B cell (primary cell): ENCODE results near the gene TMEM185B. TPM values are rescaled to one million over a fixed set of nuclear protein-coding genes. Genes with fewer than 3 reads are reported as not detected.
A peak's percentile ranks its signal among the peaks of the same experiment; 100 is the strongest.

Experiments
- ATAC-seq: fragments of 200-7000 bp; cut with Tn5 transposase; one replicate; pipeline ENCODE4 v1.10.0; 2021; ENCODE audit warnings: low read depth, mild to moderate bottlenecking, moderate number of reproducible peaks, moderate library complexity
- CTCF ChIA-PET: fragments of 350-600 bp; sonication (Branson Sonifier 250); formaldehyde crosslinking; loops from one replicate; lab custom pipeline; 2021; ENCODE audit warnings: antibody characterized with exemption, inconsistent platforms; lab: Charles Lee
- POLR2A ChIA-PET: fragments of 350-600 bp; sonication (Branson Sonifier 250); formaldehyde crosslinking; loops from one replicate; lab custom pipeline; 2021; ENCODE audit warnings: antibody characterized with exemption; lab: Charles Lee
- DNase-seq: peaks from one replicate; pipeline ENCODE4 v3.0.0; 2013
- H2AFZ ChIP-seq: 2 replicates; pipeline ENCODE4 v1.6.1; 2012; ENCODE audit warnings: mild to moderate bottlenecking, low read depth, low read length; ENCODE audit not compliant: insufficient read depth, poor library complexity, severe bottlenecking
- H3K27ac ChIP-seq, 2 donors: 1 replicate in 1 of 2; 2 replicates in 1 of 2; pipeline ENCODE4 v1.5.1; 2012 to 2013; ENCODE audit warnings: low read length in 2 of 2, mild to moderate bottlenecking in 2 of 2, moderate library complexity in 1 of 2
- H3K27me3 ChIP-seq, 4 experiments: fragments of 200-600 bp in 1 of 4; sonication (generic) in 1 of 4; replicated peaks in 1 of 4; 1 replicate in 2 of 4; 2 replicates in 2 of 4; pipeline versions ENCODE4 v1.6.1 to v1.7.0; 2013 to 2016; ENCODE audit warnings: low read length in 3 of 4, mild to moderate bottlenecking in 2 of 4, mixed read lengths in 1 of 4, moderate library complexity in 1 of 4; ENCODE audit not compliant: insufficient read depth in 4 of 4, control insufficient read depth in 3 of 4; ENCODE audit errors: control extremely low read depth in 1 of 4
- H3K36me3 ChIP-seq, 2 experiments: replicated peaks in 1 of 2; 1 replicate in 1 of 2; 2 replicates in 1 of 2; pipeline versions ENCODE4 v1.6.1 to v1.7.1; 2013; ENCODE audit warnings: low read length in 1 of 2; ENCODE audit not compliant: insufficient read depth in 2 of 2, control insufficient read depth in 1 of 2; ENCODE audit errors: control extremely low read depth in 1 of 2, extremely low read depth in 1 of 2
- H3K4me1 ChIP-seq, 2 donors: fragments of 200-600 bp in 1 of 2; sonication (generic) in 1 of 2; 1 replicate in 1 of 2; 2 replicates in 1 of 2; pipeline versions ENCODE4 v1.5.1 to v1.6.1; 2013 to 2017; ENCODE audit warnings: low read length in 2 of 2; ENCODE audit not compliant: control insufficient read depth in 2 of 2, insufficient read depth in 2 of 2
- H3K4me2 ChIP-seq: replicated peaks from 2 replicates; pipeline ENCODE3; 2012; ENCODE audit warnings: mild to moderate bottlenecking, low read depth, low read length; ENCODE audit not compliant: poor library complexity, severe bottlenecking
- H3K4me3 ChIP-seq, 5 experiments: fragments of 200-600 bp in 1 of 5; sonication (generic) in 1 of 5; 1 replicate in 3 of 5; 2 replicates in 2 of 5; pipeline versions ENCODE4 v1.5.1 to v1.7.0; 2011 to 2016; ENCODE audit warnings: low read length in 4 of 5, mild to moderate bottlenecking in 4 of 5, low read depth in 2 of 5, control low read depth in 1 of 5, moderate library complexity in 1 of 5; ENCODE audit not compliant: insufficient read depth in 1 of 5; ENCODE audit errors: control extremely low read depth in 1 of 5, extremely low read depth in 1 of 5
- H3K79me2 ChIP-seq: fragments of 200-600 bp; sonication (generic); one replicate; pipeline ENCODE4 v1.6.0; 2016; ENCODE audit warnings: low read length; ENCODE audit not compliant: control insufficient read depth, insufficient read depth
- H3K9ac ChIP-seq: fragments of 200-600 bp; sonication (generic); 2 replicates; pipeline ENCODE4 v1.6.1; 2017; ENCODE audit warnings: mild to moderate bottlenecking, low read length, moderate library complexity
- H3K9me3 ChIP-seq, 3 donors: one replicate each; pipeline versions ENCODE4 v1.6.1 to v1.7.1; 2013; ENCODE audit warnings: low read length in 2 of 3; ENCODE audit not compliant: control insufficient read depth in 2 of 3, insufficient read depth in 1 of 3; ENCODE audit errors: control extremely low read depth in 1 of 3
- H4K20me1 ChIP-seq: 2 replicates; pipeline ENCODE4 v1.6.0; 2012; ENCODE audit warnings: mild to moderate bottlenecking, low read length; ENCODE audit not compliant: insufficient read depth, control insufficient read depth, poor library complexity, severe bottlenecking
- H3K27ac Mint-ChIP-seq: one replicate; pipeline ENCODE4 v1.8.0; 2021; ENCODE audit warnings: mixed read lengths
- H3K27me3 Mint-ChIP-seq: one replicate; pipeline ENCODE4 v1.8.0; 2021; ENCODE audit warnings: mixed read lengths
- H3K4me1 Mint-ChIP-seq: one replicate; pipeline ENCODE4 v1.8.0; 2021; ENCODE audit warnings: mixed read lengths
- H3K4me3 Mint-ChIP-seq: one replicate; pipeline ENCODE4 v1.8.0; 2021; ENCODE audit warnings: mixed read lengths
- H3K9me3 Mint-ChIP-seq: one replicate; pipeline ENCODE4 v1.8.0; 2022; ENCODE audit warnings: mixed read lengths; ENCODE audit not compliant: insufficient read depth
- EZH2 ChIP-seq: IDR thresholded peaks from 2 replicates; pipeline ENCODE4 v1.6.1; 2012; ENCODE audit warnings: borderline replicate concordance, low read depth, mild to moderate bottlenecking, moderate library complexity, low read length; ENCODE audit not compliant: insufficient read depth, poor library complexity, severe bottlenecking
- WGBS: methylation state at CpG from one replicate; pipeline ENCODE4 v1.1.5; 2013; ENCODE audit warnings: missing lambda C conversion rate; ENCODE audit not compliant: insufficient coverage; 5-methylcytosine and 5-hydroxymethylcytosine counted together
- intact Hi-C: fragments of 100-400 bp; cut with micrococcal nuclease; formaldehyde crosslinking; loops from one replicate; pipeline ENCODE4 v1.10.0; 2022
- polyA plus RNA-seq: library from polyadenylated mRNA; depleted of rRNA; stranded (reverse); fragments of >200 nt; gene quantifications from 2 replicates; pipeline ENCODE4 v1.2.3, GENCODE V29; 2012
- total RNA-seq, 2 donors: library from RNA; stranded (reverse); fragments of 120-200 nt in 1 of 2; gene quantifications; 1 replicate in 1 of 2; 2 replicates in 1 of 2; pipeline versions ENCODE4 v1.2.3 to v1.2.4, GENCODE V29; 2013 to 2022
- TF ChIP-seq, protein P1 (sequence below): fragments of 200-600 bp; IDR thresholded peaks from one replicate; pipeline ENCODE4 v1.8.0; 2022; ENCODE audit warnings: antibody characterized with exemption, mild to moderate bottlenecking

TMEM185B gene
- total and polyA plus RNA-seq, 2 donors (not counting 1 experiment from before 2014, with no cell fraction given) = 29.6 to 36.4 TPM

DNA sequence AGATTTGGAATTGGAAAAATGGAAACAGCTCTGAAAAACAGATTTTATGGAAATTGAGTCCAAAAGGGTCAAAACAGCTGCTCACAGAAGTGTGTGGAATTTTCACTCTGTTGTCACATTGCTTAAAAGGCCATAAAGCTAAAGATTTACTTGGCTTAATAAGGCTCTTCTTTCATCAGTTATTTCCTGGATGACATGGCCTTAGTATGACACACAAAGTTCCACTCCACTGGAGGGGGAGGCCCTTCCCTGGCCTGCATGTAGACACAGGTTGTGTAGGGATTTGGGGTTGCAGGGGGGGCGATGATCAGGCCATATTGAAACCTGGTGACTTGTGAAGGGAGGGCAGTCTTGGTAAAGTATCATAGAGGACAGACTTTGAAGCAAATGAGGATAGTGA, 34.0 kb downstream of the TMEM185B start:
- Histone ChIP-seq H4K20me1 (no peaks in the 10 kb centered on the region), H3K4me2 (no peak overlapping the region), H2AFZ (no peak overlapping the region), H3K9me3 (peaks cover 0 to 6% (median 4%) of the 10 kb centered on the region in 3 donors), H3K79me2 (no peaks in the 10 kb centered on the region), H3K27me3 (no peaks in the 10 kb centered on the region), H3K36me3 (no peaks in the 10 kb centered on the region), H3K9ac (no peak overlapping the region), H3K27ac (no peak overlapping the region), H3K4me1 (no peaks in the 10 kb centered on the region), H3K4me3 (no peak overlapping the region)
- 60% methylated on average over 1 of the region's 1 CpG for WGBS
- ChIA-PET POLR2A (no interaction called here), CTCF (interaction anchor here (0.7 kb wide), 1 partner anchor 415 kb away, joined by 3 read pairs; no protein-coding TSS in a partner anchor)
- ATAC-seq = no peak
- no peaks in the 10 kb centered on the region for H3K4me1 Mint-ChIP-seq
- H3K27me3 Mint-ChIP-seq = no peaks in the 10 kb centered on the region
- DNase-seq = no peak
- intact Hi-C loops = no loop called here
- no peak for TF ChIP-seq EZH2
- TF ChIP-seq, protein P1, sequence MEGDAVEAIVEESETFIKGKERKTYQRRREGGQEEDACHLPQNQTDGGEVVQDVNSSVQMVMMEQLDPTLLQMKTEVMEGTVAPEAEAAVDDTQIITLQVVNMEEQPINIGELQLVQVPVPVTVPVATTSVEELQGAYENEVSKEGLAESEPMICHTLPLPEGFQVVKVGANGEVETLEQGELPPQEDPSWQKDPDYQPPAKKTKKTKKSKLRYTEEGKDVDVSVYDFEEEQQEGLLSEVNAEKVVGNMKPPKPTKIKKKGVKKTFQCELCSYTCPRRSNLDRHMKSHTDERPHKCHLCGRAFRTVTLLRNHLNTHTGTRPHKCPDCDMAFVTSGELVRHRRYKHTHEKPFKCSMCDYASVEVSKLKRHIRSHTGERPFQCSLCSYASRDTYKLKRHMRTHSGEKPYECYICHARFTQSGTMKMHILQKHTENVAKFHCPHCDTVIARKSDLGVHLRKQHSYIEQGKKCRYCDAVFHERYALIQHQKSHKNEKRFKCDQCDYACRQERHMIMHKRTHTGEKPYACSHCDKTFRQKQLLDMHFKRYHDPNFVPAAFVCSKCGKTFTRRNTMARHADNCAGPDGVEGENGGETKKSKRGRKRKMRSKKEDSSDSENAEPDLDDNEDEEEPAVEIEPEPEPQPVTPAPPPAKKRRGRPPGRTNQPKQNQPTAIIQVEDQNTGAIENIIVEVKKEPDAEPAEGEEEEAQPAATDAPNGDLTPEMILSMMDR = no peak
- H3K4me3 Mint-ChIP-seq = no peak overlapping the region
- no peaks in the 10 kb centered on the region for H3K9me3 Mint-ChIP-seq
- no peak overlapping the region for H3K27ac Mint-ChIP-seq

DNA sequence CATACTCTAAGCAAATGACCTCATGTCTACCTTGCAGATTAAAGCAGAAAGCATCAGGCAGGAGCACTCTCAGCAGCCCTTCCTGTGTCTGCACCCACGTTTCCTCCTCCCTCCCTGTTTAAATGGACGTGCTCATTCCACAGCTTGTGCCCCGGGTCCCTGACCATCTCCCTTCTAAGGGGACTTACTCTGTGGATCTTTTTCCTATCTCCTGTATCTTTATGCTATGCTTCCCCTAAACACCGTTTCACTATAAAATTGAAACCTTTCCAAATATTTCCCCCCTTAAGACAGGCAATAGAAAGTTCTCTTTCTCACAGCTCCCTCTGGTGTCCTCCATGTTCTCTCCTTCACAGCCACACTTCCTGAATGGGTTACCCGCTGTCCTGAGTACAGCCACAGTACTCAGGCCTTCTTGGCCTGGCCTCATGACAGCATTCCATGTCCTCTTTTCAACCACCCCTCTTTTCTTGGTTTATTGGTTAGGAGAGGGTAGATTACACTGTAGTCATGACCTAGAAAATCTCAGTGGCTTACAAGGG, 41.1 kb downstream of the TMEM185B start:
- Histone ChIP-seq H3K9me3 (no peaks in the 10 kb centered on the region), H3K36me3 (no peaks in the 10 kb centered on the region), H3K79me2 (peaks cover 50% of the 10 kb centered on the region), H3K27me3 (no peaks in the 10 kb centered on the region), H3K27ac (no peak overlapping the region), H3K9ac (peak overlapping the region; percentile 26), H3K4me1 (peaks cover 42 to 49% of the 10 kb centered on the region in 2 donors), H4K20me1 (no peaks in the 10 kb centered on the region), H2AFZ (peak overlapping the region; percentile 63), H3K4me3 (peak overlapping the region in 1 of 5 experiments; percentile 12), H3K4me2 (peak overlapping the region; percentile 48)
- H3K4me3 Mint-ChIP-seq = peak overlapping the region; percentile 6
- intact Hi-C loops = no loop called here
- ATAC-seq = no peak
- no peak for DNase-seq
- H3K9me3 Mint-ChIP-seq = no peaks in the 10 kb centered on the region
- TF ChIP-seq EZH2 = no peak
- TF ChIP-seq, protein P1 = no peak
- ChIA-PET CTCF (interaction anchor here (1.8 kb wide), 1 partner anchor 429 kb away, joined by 8 read pairs; no protein-coding TSS in a partner anchor), POLR2A (no interaction called here)
- 24% methylated on average over 5 of the region's 5 CpGs for WGBS
- no peaks in the 10 kb centered on the region for H3K27me3 Mint-ChIP-seq
- H3K27ac Mint-ChIP-seq = no peak overlapping the region
- peaks cover 42% of the 10 kb centered on the region for H3K4me1 Mint-ChIP-seq
